Measurements from ENCODE around the gene ARRB1. TPM values are rescaled to one million over a fixed set of nuclear protein-coding genes. Genes with fewer than 3 reads are reported as not detected.

ARRB1 gene
- total RNA-seq, 2 donors from 2014 or later = 41.7 to 128 TPM

DNA sequence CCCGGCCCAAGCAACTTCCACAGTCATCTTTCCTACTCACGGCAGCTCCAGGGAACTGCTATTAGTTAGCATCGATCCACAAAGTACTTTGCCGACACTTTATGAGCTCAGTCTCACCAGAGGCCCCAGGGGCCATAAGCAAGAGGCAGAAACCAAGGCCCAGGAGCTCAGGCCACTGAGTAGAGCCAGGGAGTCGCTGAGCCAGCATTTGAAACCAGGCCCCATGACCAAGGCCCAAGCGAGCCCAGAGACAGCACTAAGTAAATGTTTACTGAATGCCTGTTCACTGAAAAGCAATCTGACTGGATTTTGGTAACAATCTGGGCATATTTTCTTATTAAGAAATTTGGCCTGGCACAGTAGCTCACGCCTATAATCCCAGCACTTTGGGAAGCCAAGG lies 43.3 kb downstream of the ARRB1 start:
- Histone ChIP-seq H3K4me1 (ENCODE audit: control insufficient read depth, insufficient read depth, low read length) (no peaks in the 10 kb centered on the region), H3K4me3 (ENCODE audit: low read length) (no peak overlapping the region), H3K27ac (ENCODE audit: low read depth, low read length) (no peak overlapping the region), H3K36me3 (ENCODE audit: control insufficient read depth, insufficient read depth, low read length) (peaks cover 32% of the 10 kb centered on the region), H3K9me3 (ENCODE audit: control insufficient read depth, low read length) (no peaks in the 10 kb centered on the region), H3K9ac (ENCODE audit: extremely low read depth, low read length, poor library complexity, severe bottlenecking) (no peak overlapping the region), H3K27me3 (ENCODE audit: control insufficient read depth, insufficient read depth, low read length, poor library complexity, severe bottlenecking) (no peaks in the 10 kb centered on the region)
- Mint-ChIP-seq H3K36me3 (ENCODE audit: low read depth) (peaks cover 22% of the 10 kb centered on the region), H3K4me3 (no peak overlapping the region), H3K27ac (no peak overlapping the region), H3K27me3 (ENCODE audit: insufficient read depth) (no peaks in the 10 kb centered on the region), H3K4me1 (peaks cover 15% of the 10 kb centered on the region), H3K9me3 (no peaks in the 10 kb centered on the region)
- TF ChIP-seq, protein P1, sequence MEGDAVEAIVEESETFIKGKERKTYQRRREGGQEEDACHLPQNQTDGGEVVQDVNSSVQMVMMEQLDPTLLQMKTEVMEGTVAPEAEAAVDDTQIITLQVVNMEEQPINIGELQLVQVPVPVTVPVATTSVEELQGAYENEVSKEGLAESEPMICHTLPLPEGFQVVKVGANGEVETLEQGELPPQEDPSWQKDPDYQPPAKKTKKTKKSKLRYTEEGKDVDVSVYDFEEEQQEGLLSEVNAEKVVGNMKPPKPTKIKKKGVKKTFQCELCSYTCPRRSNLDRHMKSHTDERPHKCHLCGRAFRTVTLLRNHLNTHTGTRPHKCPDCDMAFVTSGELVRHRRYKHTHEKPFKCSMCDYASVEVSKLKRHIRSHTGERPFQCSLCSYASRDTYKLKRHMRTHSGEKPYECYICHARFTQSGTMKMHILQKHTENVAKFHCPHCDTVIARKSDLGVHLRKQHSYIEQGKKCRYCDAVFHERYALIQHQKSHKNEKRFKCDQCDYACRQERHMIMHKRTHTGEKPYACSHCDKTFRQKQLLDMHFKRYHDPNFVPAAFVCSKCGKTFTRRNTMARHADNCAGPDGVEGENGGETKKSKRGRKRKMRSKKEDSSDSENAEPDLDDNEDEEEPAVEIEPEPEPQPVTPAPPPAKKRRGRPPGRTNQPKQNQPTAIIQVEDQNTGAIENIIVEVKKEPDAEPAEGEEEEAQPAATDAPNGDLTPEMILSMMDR (conservative IDR thresholded peaks at IDR 0.05) = no peak
- WGBS, 2 experiments (ENCODE audit: insufficient coverage in 1 of 2, insufficient read length in 1 of 2) = 91 to 93% methylated on average over 5 to 7 of the region's 7 CpGs
- DNase-seq = no peak

DNA sequence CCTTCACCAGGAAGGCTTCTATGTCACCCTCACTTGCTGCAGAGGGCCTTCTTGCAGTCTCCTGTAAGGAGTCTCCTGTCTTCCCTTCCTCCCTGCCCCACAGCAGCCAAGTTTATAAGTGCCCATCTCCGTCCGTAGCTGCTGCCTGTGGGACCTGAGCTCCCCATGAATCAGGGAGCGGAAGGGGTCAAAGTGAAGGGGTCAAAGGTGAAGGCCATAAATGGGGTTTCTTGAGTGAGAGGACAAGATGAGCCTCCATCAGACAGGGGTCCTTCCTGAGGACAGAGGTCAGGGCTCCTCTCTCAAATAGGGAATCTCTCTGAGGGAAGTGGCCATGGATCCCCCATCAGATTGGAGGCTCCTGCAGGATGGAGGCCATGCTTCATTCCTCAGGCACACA lies 44.4 kb downstream of the ARRB1 start:
- WGBS, 2 experiments (ENCODE audit: insufficient coverage in 1 of 2, insufficient read length in 1 of 2) = 65 to 71% methylated on average over 3 of the region's 3 CpGs
- Histone ChIP-seq H3K4me3 (ENCODE audit: low read length) (no peak overlapping the region), H3K9ac (ENCODE audit: extremely low read depth, low read length, poor library complexity, severe bottlenecking) (no peak overlapping the region), H3K9me3 (ENCODE audit: control insufficient read depth, low read length) (no peaks in the 10 kb centered on the region), H3K27me3 (ENCODE audit: control insufficient read depth, insufficient read depth, low read length, poor library complexity, severe bottlenecking) (no peaks in the 10 kb centered on the region), H3K4me1 (ENCODE audit: control insufficient read depth, insufficient read depth, low read length) (no peaks in the 10 kb centered on the region), H3K36me3 (ENCODE audit: control insufficient read depth, insufficient read depth, low read length) (peaks cover 22% of the 10 kb centered on the region), H3K27ac (ENCODE audit: low read depth, low read length) (no peak overlapping the region)
- peaks cover 13% of the 10 kb centered on the region for H3K36me3 Mint-ChIP-seq (ENCODE audit: low read depth)
- peaks cover 18% of the 10 kb centered on the region for H3K4me1 Mint-ChIP-seq
- TF ChIP-seq, protein P1 (conservative IDR thresholded peaks at IDR 0.05) = no peak
- H3K9me3 Mint-ChIP-seq = no peaks in the 10 kb centered on the region
- H3K27ac Mint-ChIP-seq = peak overlapping the region; percentile 85
- no peak overlapping the region for H3K4me3 Mint-ChIP-seq
- H3K27me3 Mint-ChIP-seq (ENCODE audit: insufficient read depth) = no peaks in the 10 kb centered on the region
- no peak for DNase-seq

DNA sequence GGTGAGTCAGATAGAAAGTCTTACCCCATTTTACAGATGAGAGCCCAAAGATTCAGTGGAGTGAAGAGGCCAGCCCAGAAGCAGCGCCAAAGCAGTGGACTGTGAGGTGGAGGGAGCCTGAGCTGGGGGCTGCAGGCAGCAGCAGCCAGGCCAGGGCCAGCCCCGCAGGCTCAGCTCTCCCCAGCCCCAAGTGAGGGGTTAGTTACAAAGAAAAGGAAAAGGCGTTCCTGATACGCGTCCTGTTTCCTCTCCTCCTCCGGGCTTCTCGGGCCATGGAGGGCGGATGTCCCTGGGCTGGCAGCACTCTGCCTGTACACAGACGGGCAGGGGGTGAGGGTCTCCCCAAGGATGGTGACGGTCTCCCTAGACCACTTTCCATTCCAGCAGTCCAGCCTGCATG lies 44.9 kb downstream of the ARRB1 start:
- DNase-seq = no peak
- TF ChIP-seq, protein P1 (conservative IDR thresholded peaks at IDR 0.05) = no peak
- no peaks in the 10 kb centered on the region for H3K27me3 ChIP-seq (ENCODE audit: control insufficient read depth, insufficient read depth, low read length, poor library complexity, severe bottlenecking)
- H3K36me3 ChIP-seq (ENCODE audit: control insufficient read depth, insufficient read depth, low read length) = peaks cover 22% of the 10 kb centered on the region
- H3K4me1 Mint-ChIP-seq = peaks cover 18% of the 10 kb centered on the region
- no peaks in the 10 kb centered on the region for H3K9me3 ChIP-seq (ENCODE audit: control insufficient read depth, low read length)
- no peaks in the 10 kb centered on the region for H3K9me3 Mint-ChIP-seq
- H3K4me1 ChIP-seq (ENCODE audit: control insufficient read depth, insufficient read depth, low read length) = no peaks in the 10 kb centered on the region
- H3K27ac ChIP-seq (ENCODE audit: low read depth, low read length) = no peak overlapping the region
- no peaks in the 10 kb centered on the region for H3K27me3 Mint-ChIP-seq (ENCODE audit: insufficient read depth)
- no peak overlapping the region for H3K4me3 Mint-ChIP-seq
- 94% methylated on average over 3 to 10 of the region's 10 CpGs for WGBS, 2 experiments (ENCODE audit: insufficient coverage in 1 of 2, insufficient read length in 1 of 2)
- H3K4me3 ChIP-seq (ENCODE audit: low read length) = no peak overlapping the region
- peaks cover 12% of the 10 kb centered on the region for H3K36me3 Mint-ChIP-seq (ENCODE audit: low read depth)
- no peak overlapping the region for H3K9ac ChIP-seq (ENCODE audit: extremely low read depth, low read length, poor library complexity, severe bottlenecking)
- peak overlapping the region; percentile 85 for H3K27ac Mint-ChIP-seq

Measured in endodermal cell (in vitro differentiated cells).